Stimulated activated CD4-positive, alpha-beta T cell treated with anti-CD3 and anti-CD28 coated beads, TNF-alpha, amount 100 ng/mL, for 4 hours (primary cell): ENCODE data around the gene PRND.
"Not testable (repeated sequence)": the region's sequence is repeated elsewhere in the genome, so short reads cannot be mapped to it uniquely, and the experiment has no call there.

ENCODE experiments used
- DNase-seq, 3 experiments: peaks; one replicate each; pipeline ENCODE4 v3.0.0-alpha.2; 2020; ENCODE audit warnings: low read depth in 3 of 3

Gene PRND

GRCh38 chr20:4721719-4722118 lies at the start of gene PRND:
Gene PRND, plus strand, starts transcription at chr20:4721909. Its CDS starts 2,643 bp downstream, at chr20:4724552.
- DNase-seq: no peak

GRCh38 chr20:4672948-4673347 lies 48.8 kb upstream of the PRND start:
- DNase-seq: no peak

DNA sequence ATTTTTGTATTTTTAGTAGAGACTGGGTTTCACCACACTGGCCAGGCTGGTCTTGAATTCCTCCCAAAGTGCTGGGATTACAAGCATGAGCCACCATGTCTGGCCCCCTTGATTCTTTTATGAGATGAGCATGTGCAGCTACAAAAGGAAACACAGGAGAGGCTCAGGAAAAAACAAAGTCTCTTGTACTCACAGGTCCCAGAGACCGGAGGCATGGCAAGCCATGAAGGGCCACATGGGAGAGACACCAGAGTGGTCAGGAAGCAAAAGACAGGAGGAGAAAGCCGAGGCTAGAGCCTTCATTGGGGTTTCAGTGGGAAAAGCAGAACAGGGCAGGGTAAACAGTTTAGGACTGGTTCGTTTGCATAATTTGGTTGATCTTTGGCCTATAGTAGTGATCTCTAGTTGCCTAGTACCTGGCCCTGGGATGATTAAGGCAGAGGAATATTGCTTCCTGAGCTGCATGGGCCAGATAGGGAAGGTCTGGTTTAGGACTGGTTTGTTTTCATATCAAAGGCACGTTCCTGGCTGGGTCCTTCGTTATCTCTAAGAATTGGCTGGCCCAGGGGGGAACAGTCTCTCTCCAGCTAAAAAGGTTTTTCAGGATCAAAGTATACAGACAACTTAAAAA lies 48.2 kb upstream of the PRND start:
- no peak for DNase-seq

GRCh38 chr20:4674672-4675071 lies 47.0 kb upstream of the PRND start:
- DNase-seq: no peak

DNA sequence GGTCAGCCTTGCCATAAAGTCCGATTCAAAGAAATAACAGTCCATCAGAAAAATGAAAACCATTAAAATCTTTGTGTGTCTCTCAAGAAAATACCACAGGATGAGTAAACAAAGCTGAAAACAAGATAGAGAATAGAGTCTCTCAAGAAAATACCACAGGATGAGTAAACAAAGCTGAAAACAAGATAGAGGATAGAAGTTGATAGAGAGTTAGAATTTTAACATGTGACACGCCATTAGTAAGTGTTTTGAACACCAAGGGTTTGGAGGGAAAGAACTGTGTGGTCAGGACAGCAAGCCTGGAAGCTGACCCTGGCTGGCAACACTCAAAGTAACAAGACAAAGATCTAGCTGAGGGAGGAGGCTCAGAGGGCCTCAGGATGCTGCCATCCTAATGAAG lies 43.9 kb upstream of the PRND start:
- DNase-seq: no peak

- no peak for DNase-seq
Observed at GRCh38 chr20:4681401-4681800, 40.3 kb upstream of the PRND start.

GRCh38 chr20:4681991-4682401 lies 39.7 kb upstream of the PRND start:
- no peak for DNase-seq

- no peak for DNase-seq
Observed at GRCh38 chr20:4682682-4683081, 39.0 kb upstream of the PRND start.

- DNase-seq: no peak
Observed at GRCh38 chr20:4683261-4683660, 38.4 kb upstream of the PRND start.

DNA sequence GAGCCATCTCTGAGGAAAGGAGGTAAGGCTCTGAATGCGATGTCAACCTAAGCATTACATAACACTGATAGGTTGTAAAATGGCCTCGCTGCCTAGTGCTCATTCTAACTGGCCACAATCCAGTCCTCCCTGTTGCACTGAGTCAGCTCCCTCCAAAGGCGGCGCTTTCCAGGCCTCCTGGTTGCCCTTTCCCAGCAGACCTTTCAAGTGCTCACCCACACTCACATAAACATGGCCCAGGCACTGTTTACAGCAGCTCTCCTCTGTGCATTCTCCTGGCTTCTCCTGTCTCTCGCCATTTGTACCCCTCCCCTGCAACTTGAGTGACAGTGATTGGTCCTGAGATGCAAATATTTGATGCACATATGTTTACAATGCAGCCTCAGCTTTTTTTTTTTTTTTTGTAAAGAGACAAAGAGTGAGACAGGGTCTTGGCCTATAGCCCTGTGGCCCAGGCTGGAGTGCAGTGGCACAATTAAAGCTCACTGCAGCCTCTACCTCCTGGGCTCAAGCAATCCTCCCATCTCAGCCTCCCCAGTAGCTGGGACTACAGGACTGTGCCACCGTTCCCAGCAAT lies 36.8 kb upstream of the PRND start:
- DNase-seq: no peak

DNA sequence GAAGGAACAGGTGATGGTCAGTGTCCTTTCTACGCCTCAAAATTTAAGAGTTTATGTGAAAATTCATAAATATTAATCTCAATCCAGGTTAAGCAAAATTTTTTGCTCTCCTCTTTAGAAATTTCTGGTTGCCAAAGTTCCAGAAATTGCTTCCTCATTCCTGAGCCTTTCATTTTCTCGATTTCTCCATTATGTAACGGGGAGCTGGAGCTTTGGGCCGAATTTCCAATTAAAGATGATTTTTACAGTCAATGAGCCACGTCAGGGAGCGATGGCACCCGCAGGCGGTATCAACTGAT lies 35.8 kb upstream of the PRND start:
- DNase-seq: no peak

GRCh38 chr20:4688305-4688704 lies 33.4 kb upstream of the PRND start:
- no peak for DNase-seq

GRCh38 chr20:4689220-4689619 lies 32.5 kb upstream of the PRND start:
- DNase-seq: no peak

DNA sequence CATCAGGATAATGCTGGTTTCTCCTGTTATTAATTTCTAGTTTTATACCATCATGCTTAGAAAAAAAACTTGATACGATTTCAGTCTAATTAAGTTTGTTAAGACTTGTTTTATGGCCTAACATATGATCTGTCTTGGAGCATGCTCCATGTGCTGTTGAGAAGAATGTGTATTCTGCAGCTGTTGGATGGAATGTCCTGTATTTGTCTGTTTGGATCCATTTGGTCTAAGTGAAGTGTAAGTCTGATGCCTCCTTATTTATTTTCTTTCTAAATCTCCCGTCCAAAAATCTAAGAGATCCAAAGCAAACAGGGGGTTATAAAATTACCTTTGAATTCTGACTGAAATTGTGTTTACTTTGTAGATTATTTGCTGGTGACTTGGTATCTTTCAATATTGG lies 30.0 kb upstream of the PRND start:
- DNase-seq: no peak

DNA sequence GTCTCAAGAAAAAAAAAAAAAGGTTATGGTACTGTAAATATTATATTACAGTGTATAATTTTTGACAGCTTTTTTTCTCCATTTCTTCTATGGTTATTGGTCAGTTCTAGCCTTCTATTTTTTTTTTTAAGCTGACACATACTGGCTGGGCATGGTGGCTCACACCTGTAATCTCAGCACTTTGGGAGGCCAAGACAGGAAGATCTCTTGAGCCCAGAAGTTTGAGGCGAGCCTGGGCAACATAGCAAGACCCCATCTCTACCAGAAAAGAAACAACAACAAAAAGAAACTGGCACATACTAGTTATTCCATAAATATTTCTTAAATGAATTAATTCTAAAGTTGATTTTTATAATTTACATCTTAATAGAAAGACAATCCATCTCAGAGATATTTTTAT lies 27.6 kb upstream of the PRND start:
- no peak for DNase-seq

DNA sequence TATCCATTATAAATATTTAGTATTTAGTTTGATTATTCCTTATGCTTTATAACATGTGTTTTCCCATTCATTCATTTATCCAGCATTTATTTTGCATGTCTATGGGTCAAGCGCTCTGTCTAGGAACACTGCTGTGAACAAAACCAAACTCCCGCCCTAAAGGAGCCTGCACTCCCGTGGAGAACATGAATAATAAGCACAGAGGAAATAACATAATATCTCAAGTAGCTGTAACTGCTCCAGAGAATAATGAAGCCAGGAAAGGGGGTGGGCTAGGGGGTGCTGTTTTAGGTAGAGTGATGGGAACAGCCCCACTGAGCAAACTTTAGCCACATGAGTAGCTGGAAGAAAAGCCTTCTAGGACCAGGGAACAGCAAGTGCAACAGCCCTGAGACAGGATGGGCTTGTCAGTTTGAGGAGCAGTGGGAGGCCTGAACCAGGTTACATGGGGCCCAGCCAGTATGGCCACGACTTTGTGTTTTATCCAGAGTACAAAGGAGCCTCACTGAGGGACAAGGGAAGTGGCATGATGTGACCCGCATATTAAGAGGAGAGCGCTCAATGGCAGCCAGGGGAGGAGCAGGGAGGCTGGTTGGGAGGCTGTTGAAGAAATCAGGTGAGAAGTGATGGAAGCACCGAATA lies 24.4 kb upstream of the PRND start:
- DNase-seq: no peak

- DNase-seq: no peak
Observed at GRCh38 chr20:4697831-4698221, 23.9 kb upstream of the PRND start.

- no peak for DNase-seq
Observed at GRCh38 chr20:4699216-4699615, 22.5 kb upstream of the PRND start.

GRCh38 chr20:4699957-4700356 lies 21.8 kb upstream of the PRND start:
- no peak for DNase-seq

DNA sequence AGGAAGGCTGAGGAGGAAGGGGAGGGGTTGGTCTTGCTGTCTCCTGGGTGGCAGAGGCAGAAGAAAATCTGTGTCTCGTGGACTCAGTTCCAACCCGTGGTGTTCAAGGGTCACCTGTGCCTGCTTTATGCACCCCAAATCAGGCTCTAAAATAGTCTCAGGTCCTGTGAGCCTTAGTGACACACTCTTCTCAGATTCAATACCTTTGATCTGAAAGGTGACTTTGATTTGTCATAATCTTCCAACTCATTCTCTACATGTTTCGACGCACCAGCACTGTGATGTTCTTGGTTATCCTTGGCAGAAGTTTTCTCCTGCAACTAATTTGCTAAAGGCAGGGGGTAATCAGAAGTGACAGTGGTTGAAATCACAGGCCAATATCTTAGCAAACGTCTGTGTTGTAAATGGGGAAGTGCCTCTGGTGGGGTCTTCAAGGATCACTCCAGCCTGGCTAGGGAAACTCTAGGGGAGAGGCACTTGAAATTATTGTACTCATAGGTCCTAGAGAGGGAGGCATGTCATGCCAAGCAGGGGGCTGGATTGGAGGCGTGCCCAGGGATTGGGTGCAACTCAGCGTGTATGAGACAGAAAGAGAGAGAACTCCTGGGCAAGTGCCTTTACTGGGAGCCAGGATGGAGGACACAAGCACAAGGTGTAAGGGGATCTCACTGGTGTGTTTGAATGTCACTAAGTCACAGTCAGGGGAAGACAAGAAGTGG lies 19.0 kb upstream of the PRND start:
- no peak for DNase-seq

- DNase-seq: no peak
Observed at GRCh38 chr20:4703281-4703676, 18.4 kb upstream of the PRND start.

GRCh38 chr20:4706941-4707340 lies 14.8 kb upstream of the PRND start:
- DNase-seq: not testable (repeated sequence)

DNA sequence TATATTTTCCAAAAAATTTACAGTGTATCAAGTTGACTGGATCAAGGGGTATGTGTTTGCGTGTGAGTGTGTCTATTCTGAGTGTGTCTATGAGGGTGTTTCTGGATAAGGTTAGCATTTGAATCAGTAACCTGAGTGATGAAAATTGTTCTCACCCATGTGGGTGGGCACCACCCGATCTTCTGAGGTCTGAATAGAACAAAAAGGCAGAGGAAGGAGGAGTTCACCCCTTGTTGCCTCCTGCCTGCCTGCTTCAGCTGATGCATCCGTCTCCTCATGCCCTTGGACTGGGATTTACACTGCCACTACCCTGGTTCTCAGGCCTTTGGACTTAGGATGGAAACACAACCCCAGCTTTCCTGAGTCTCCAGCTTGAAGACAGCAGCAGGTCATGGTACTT lies 13.7 kb upstream of the PRND start:
- DNase-seq: no peak
